Nephron progenitor cell (in vitro differentiated cells): ENCODE results near the gene COPS2.
"Not testable (repeated sequence)": the region's sequence is repeated elsewhere in the genome, so short reads cannot be mapped to it uniquely, and the experiment has no call there.

Experiments
- DNase-seq: peaks from one replicate; pipeline ENCODE4 v3.0.0; 2021
- H3K27ac Mint-ChIP-seq: 2 replicates; pipeline ENCODE4 v1.8.0; 2021; ENCODE audit warnings: mild to moderate bottlenecking, moderate library complexity, mixed read lengths
- H3K27me3 Mint-ChIP-seq: 2 replicates; pipeline ENCODE4 v1.8.0; 2021; ENCODE audit warnings: mild to moderate bottlenecking, low read depth, mixed read lengths; ENCODE audit not compliant: poor library complexity
- H3K36me3 Mint-ChIP-seq: 2 replicates; pipeline ENCODE4 v1.8.0; 2021; ENCODE audit warnings: low read depth, mixed read lengths
- H3K4me1 Mint-ChIP-seq: 2 replicates; pipeline ENCODE4 v1.8.0; 2021; ENCODE audit warnings: mixed read lengths
- H3K4me3 Mint-ChIP-seq: 2 replicates; pipeline ENCODE4 v1.8.0; 2021; ENCODE audit warnings: mild to moderate bottlenecking, moderate library complexity, mixed read lengths
- H3K9me3 Mint-ChIP-seq: 2 replicates; pipeline ENCODE4 v1.8.0; 2021; ENCODE audit warnings: mild to moderate bottlenecking, moderate library complexity, mixed read lengths
- CTCF ChIP-seq: fragments of 200-600 bp; sonication (generic); IDR thresholded peaks from 2 replicates; pipeline ENCODE4 v1.5.0; 2021; ENCODE audit warnings: antibody characterized with exemption

The COPS2 gene

GRCh38 chr15:49179433-49180190, 24.2 kb upstream of the COPS2 start:
- no peak for TF ChIP-seq CTCF
- no peaks in the 10 kb centered on the region for H3K4me1 Mint-ChIP-seq
- no peak overlapping the region for H3K27ac Mint-ChIP-seq
- H3K4me3 Mint-ChIP-seq = no peak overlapping the region
- peaks cover 25% of the 10 kb centered on the region for H3K9me3 Mint-ChIP-seq
- DNase-seq = no peak
- peaks cover 32% of the 10 kb centered on the region for H3K36me3 Mint-ChIP-seq
- H3K27me3 Mint-ChIP-seq = no peaks in the 10 kb centered on the region

GRCh38 chr15:49178497-49178896, 23.1 kb upstream of the COPS2 start:
- H3K36me3 Mint-ChIP-seq = peaks cover 42% of the 10 kb centered on the region
- H3K27me3 Mint-ChIP-seq = no peaks in the 10 kb centered on the region
- no peak overlapping the region for H3K4me3 Mint-ChIP-seq
- no peak for DNase-seq
- H3K4me1 Mint-ChIP-seq = no peaks in the 10 kb centered on the region
- peaks cover 29% of the 10 kb centered on the region for H3K9me3 Mint-ChIP-seq
- H3K27ac Mint-ChIP-seq = no peak overlapping the region
- TF ChIP-seq CTCF = no peak

- not testable (repeated sequence) for H3K27me3 Mint-ChIP-seq, H3K4me3 Mint-ChIP-seq, H3K4me1 Mint-ChIP-seq, DNase-seq, H3K27ac Mint-ChIP-seq
- H3K9me3 Mint-ChIP-seq = peaks cover 20% of the 10 kb centered on the region
- peaks cover 31% of the 10 kb centered on the region for H3K36me3 Mint-ChIP-seq
Observed at GRCh38 chr15:49175582-49176397, 20.4 kb upstream of the COPS2 start.

DNA sequence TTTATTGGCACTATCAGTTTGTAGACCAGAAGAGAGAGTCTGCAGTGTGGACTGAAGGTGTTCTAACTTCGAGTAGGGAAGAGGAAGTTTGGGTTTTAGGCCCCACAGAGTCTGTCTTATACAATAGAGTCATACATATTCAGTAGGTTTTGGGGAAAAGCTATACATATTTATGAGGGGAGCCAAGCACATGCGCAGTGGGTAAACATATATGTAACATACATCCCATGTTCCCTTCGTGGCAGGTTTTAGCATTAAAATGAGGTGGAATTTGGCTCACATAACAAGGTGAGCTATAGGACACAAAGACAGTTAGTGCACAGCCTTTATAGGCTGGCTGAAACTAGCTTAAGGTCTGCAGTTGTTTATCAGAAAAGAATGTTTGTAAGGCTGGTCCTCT, 19.5 kb upstream of the COPS2 start:
- no peak overlapping the region for H3K4me3 Mint-ChIP-seq
- H3K36me3 Mint-ChIP-seq = peaks cover 31% of the 10 kb centered on the region
- H3K27me3 Mint-ChIP-seq = no peaks in the 10 kb centered on the region
- peaks cover 17% of the 10 kb centered on the region for H3K4me1 Mint-ChIP-seq
- DNase-seq = no peak
- H3K9me3 Mint-ChIP-seq = peaks cover 20% of the 10 kb centered on the region
- H3K27ac Mint-ChIP-seq = no peak overlapping the region
- no peak for TF ChIP-seq CTCF

DNA sequence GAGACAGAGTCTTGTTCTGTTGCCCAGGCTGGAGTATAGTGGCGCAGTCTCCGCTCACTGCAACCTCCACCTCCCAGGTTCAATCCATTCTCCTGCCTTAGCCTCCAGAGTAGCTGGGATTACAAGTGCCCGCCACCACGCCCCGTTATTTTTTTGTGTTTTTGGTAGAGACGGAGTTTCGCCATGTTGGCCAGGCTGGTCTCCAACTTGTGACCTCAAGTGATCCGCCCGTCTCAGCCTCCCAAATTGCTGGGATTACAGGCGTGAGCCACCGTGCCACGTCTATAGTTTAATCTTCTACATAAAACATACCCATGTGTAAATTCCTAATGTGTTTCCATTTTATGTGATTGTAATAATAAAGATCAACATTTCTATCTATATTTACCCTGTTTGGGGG, 16.4 kb upstream of the COPS2 start:
- peaks cover 17% of the 10 kb centered on the region for H3K4me1 Mint-ChIP-seq
- H3K9me3 Mint-ChIP-seq = peaks cover 20% of the 10 kb centered on the region
- TF ChIP-seq CTCF = no peak
- H3K27ac Mint-ChIP-seq = no peak overlapping the region
- no peak for DNase-seq
- H3K4me3 Mint-ChIP-seq = peak overlapping the region; percentile 72
- no peaks in the 10 kb centered on the region for H3K27me3 Mint-ChIP-seq
- H3K36me3 Mint-ChIP-seq = peaks cover 24% of the 10 kb centered on the region

- no peaks in the 10 kb centered on the region for H3K27me3 Mint-ChIP-seq
- DNase-seq = peak; percentile 75
- H3K9me3 Mint-ChIP-seq = peaks cover 11% of the 10 kb centered on the region
- peaks cover 17% of the 10 kb centered on the region for H3K36me3 Mint-ChIP-seq
- peak within 1 kb of the TSS; percentile 84 for H3K27ac Mint-ChIP-seq
- no peak for TF ChIP-seq CTCF
- H3K4me1 Mint-ChIP-seq = peaks cover 17% of the 10 kb centered on the region
- peak within 1 kb of the TSS; percentile 95 for H3K4me3 Mint-ChIP-seq
Observed at GRCh38 chr15:49169880-49170597, 14.6 kb upstream of the COPS2 start, which contains the start of gene GALK2. TSS of gene GALK2 (plus strand) at chr15:49170247. CDS start at chr15:49170323, 76 bp downstream.
